DND-41 (cell line): ENCODE measurements around the gene ENPEP.

Experiments
- EZH2 ChIP-seq: IDR thresholded peaks from 3 replicates; pipeline ENCODE4 v1.6.1; 2012; ENCODE audit warnings: borderline replicate concordance, low read depth, mild to moderate bottlenecking, moderate library complexity, low read length, inconsistent platforms; ENCODE audit not compliant: severe bottlenecking
- TF ChIP-seq, protein P1 (sequence below): IDR thresholded peaks from 2 replicates; pipeline ENCODE4 v1.5.1; 2012; ENCODE audit warnings: borderline replicate concordance, low read length, moderate library complexity, mild to moderate bottlenecking; ENCODE audit not compliant: poor library complexity, severe bottlenecking; ENCODE audit errors: extremely low read depth

DNA sequence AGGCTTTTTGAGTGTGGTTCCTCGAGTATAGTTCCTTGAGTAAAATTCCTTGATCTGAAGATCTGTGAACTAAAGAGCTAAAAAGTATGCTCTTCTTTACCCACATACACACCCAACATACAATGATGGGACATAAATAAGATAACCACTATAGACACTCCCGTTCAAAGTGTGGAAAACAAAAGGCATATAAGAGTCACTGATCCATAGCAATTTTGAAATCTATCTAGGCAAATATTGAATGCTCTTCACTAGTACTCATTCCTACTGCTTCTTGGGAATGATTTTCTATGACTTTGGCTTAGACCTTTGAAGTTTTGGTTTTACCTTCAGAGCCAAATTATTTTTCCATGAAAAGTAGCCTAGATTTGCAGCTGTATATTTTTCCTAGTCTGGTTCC is 120.5 kb downstream of the ENPEP start:
- TF ChIP-seq, protein P1, sequence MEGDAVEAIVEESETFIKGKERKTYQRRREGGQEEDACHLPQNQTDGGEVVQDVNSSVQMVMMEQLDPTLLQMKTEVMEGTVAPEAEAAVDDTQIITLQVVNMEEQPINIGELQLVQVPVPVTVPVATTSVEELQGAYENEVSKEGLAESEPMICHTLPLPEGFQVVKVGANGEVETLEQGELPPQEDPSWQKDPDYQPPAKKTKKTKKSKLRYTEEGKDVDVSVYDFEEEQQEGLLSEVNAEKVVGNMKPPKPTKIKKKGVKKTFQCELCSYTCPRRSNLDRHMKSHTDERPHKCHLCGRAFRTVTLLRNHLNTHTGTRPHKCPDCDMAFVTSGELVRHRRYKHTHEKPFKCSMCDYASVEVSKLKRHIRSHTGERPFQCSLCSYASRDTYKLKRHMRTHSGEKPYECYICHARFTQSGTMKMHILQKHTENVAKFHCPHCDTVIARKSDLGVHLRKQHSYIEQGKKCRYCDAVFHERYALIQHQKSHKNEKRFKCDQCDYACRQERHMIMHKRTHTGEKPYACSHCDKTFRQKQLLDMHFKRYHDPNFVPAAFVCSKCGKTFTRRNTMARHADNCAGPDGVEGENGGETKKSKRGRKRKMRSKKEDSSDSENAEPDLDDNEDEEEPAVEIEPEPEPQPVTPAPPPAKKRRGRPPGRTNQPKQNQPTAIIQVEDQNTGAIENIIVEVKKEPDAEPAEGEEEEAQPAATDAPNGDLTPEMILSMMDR: no peak
- TF ChIP-seq EZH2: no peak
